Heart left ventricle (tissue), 13 donors: ENCODE data around the gene CDC123.

Experiments used
- CTCF ChIP-seq, 12 donors: fragments of 200-600 bp; sonication (generic) in 4 of 12; IDR thresholded peaks; one replicate each; pipeline versions ENCODE4 v1.5.0 to v1.8.0; 2018 to 2022; ENCODE audit warnings: antibody characterized with exemption in 12 of 12, mild to moderate bottlenecking in 5 of 12
- POLR2A ChIP-seq, 2 donors: fragments of 450-650 bp; IDR thresholded peaks; one replicate each; pipeline ENCODE4 v1.6.1; 2017; ENCODE audit warnings: antibody characterized with exemption in 2 of 2, mild to moderate bottlenecking in 2 of 2, moderate library complexity in 2 of 2
- donor health status: ischemic (EF 13 %, LVEDD 7.1; RV severe dilation, severe dysfunction).
- donor health status: DM: no; HTN: yes; CAD: no.
- donor health status: DM: no; HTN: no; CAD: no.
- donor health status: ischemic (EF 25% LVEDD 6.9; RV normal size, moderate dysfunction).
- donor health status: ischemic (EF 25% LVEDD 5.7; RV mildly dilated, moderate dysfunction).
- donor health status: ischemic (EF 35%, LVEDD 5.7; RV mildly dilated, moderate dysfunction).
- donor health status: nonischemic (EF 11% LVEDD 7.7; RV severe dilation, severe dysfunction).
- donor health status: DM: yes; HTN: yes; CAD: no.
- donor health status: PGD.
- donor health status: ischemic (EF 29% LVEDD 5.4; RV normal size, mild dysfunction).
- donor health status: nonischemic (EF 23%, LVEDD 6.1; RV moderate dilation, normal function).

- TF ChIP-seq CTCF (IDR thresholded peaks at IDR 0.05) (no peak), POLR2A (IDR thresholded peaks at IDR 0.05) (no peak)
These were observed 2.2 kb downstream of the CDC123 start for GRCh38 chr10:12198156-12198555.
